SK-N-SH (cell line): ENCODE data around the gene ZNF107.

Experiments used
- CTCF ChIP-seq: fragments of 200-600 bp; sonication (generic); IDR thresholded peaks from 2 replicates; pipeline ENCODE4 v1.6.1; 2017; ENCODE audit warnings: antibody characterized with exemption, mild to moderate bottlenecking, moderate library complexity
- IRF3 ChIP-seq: fragments of 150-350 bp; IDR thresholded peaks from 2 replicates; pipeline ENCODE4 v1.6.1; 2016; ENCODE audit warnings: mild to moderate bottlenecking, low read depth, low read length
- MXI1 ChIP-seq: IDR thresholded peaks from 2 replicates; pipeline ENCODE4 v1.6.1; 2012; ENCODE audit warnings: mild to moderate bottlenecking, low read depth, low read length, improper control_type of control experiment

GRCh38 chr7:64758151-64758550 lies 92.2 kb downstream of the ZNF107 start:
- TF ChIP-seq CTCF (no peak), IRF3 (no peak), MXI1 (no peak)
